HG03354 (cell line): ENCODE results near the gene CDK5RAP3.
"Not testable (repeated sequence)": the region's sequence is repeated elsewhere in the genome, so short reads cannot be mapped to it uniquely, and the experiment has no call there.

ENCODE experiments used
- ATAC-seq: cut with Tn5 transposase; IDR thresholded peaks from one replicate; pipeline ENCODE4 v1.9.1; 2021; ENCODE audit warnings: mild to moderate bottlenecking; ENCODE audit not compliant: unreplicated experiment, poor library complexity, severe bottlenecking

CDK5RAP3 gene

GRCh38 chr17:47969930-47970724 is 786 bp upstream of the CDK5RAP3 start:
- no peak for ATAC-seq

GRCh38 chr17:47973541-47973940 is 2.6 kb downstream of the CDK5RAP3 start:
- ATAC-seq = no peak

GRCh38 chr17:47975189-47975822 is 4.4 kb downstream of the CDK5RAP3 start:
- ATAC-seq = no peak

- no peak for ATAC-seq
These were observed 4.9 kb downstream of the CDK5RAP3 start for GRCh38 chr17:47975823-47976205.

- peak; percentile 54 for ATAC-seq
These were observed 7.4 kb downstream of the CDK5RAP3 start for GRCh38 chr17:47978324-47978723.

GRCh38 chr17:47980541-47980940 is 9.6 kb downstream of the CDK5RAP3 start:
- ATAC-seq = no peak

GRCh38 chr17:47981462-47981861 is 10.5 kb downstream of the CDK5RAP3 start:
- ATAC-seq = no peak

- no peak for ATAC-seq
These were observed 11.2 kb downstream of the CDK5RAP3 start for GRCh38 chr17:47982091-47982617.

- no peak for ATAC-seq
These were observed 11.9 kb downstream of the CDK5RAP3 start for GRCh38 chr17:47982645-47983390.

GRCh38 chr17:47983492-47984223 is 12.7 kb downstream of the CDK5RAP3 start:
- no peak for ATAC-seq

GRCh38 chr17:47986520-47986919 is 15.6 kb downstream of the CDK5RAP3 start:
- ATAC-seq = no peak

GRCh38 chr17:47987240-47987835 is 16.4 kb downstream of the CDK5RAP3 start:
- no peak for ATAC-seq

GRCh38 chr17:47988445-47988844 is 17.5 kb downstream of the CDK5RAP3 start:
- not testable (repeated sequence) for ATAC-seq

- no peak for ATAC-seq
These were observed 18.2 kb downstream of the CDK5RAP3 start for GRCh38 chr17:47989159-47989558.

- no peak for ATAC-seq
These were observed 18.8 kb downstream of the CDK5RAP3 start for GRCh38 chr17:47989700-47990099.

GRCh38 chr17:47990962-47991731 is 20.2 kb downstream of the CDK5RAP3 start:
- no peak for ATAC-seq

GRCh38 chr17:47992216-47992615 is 21.3 kb downstream of the CDK5RAP3 start:
- no peak for ATAC-seq

GRCh38 chr17:47993031-47993564 is 22.2 kb downstream of the CDK5RAP3 start:
- no peak for ATAC-seq
